Endodermal cell (in vitro differentiated cells): ENCODE measurements around the gene BTRC. TPM values are rescaled to one million over a fixed set of nuclear protein-coding genes. Genes with fewer than 3 reads are reported as not detected.

Experiments
- DNase-seq: peaks from one replicate; pipeline ENCODE4 v3.0.0-alpha.2; 2017
- H3K27ac ChIP-seq: 2 replicates; pipeline ENCODE4 v1.5.1; 2013; ENCODE audit warnings: mild to moderate bottlenecking, low read depth, low read length, moderate library complexity
- H3K27me3 ChIP-seq: 2 replicates; pipeline ENCODE4 v1.6.1; 2013; ENCODE audit warnings: mild to moderate bottlenecking, low read length, moderate library complexity; ENCODE audit not compliant: insufficient read depth, control insufficient read depth, poor library complexity, severe bottlenecking
- H3K36me3 ChIP-seq: 2 replicates; pipeline ENCODE4 v1.7.0; 2013; ENCODE audit warnings: mild to moderate bottlenecking, low read length, moderate library complexity; ENCODE audit not compliant: control insufficient read depth, insufficient read depth
- H3K4me1 ChIP-seq: one replicate; pipeline ENCODE4 v1.7.0; 2013; ENCODE audit warnings: low read length; ENCODE audit not compliant: control insufficient read depth, insufficient read depth
- H3K4me3 ChIP-seq: 2 replicates; pipeline ENCODE4 v1.5.1; 2013; ENCODE audit warnings: mild to moderate bottlenecking, low read length, moderate library complexity
- H3K9ac ChIP-seq: 2 replicates; pipeline ENCODE4 v1.6.1; 2013; ENCODE audit warnings: mild to moderate bottlenecking, low read length, moderate library complexity; ENCODE audit not compliant: poor library complexity, severe bottlenecking; ENCODE audit errors: extremely low read depth
- H3K9me3 ChIP-seq: 2 replicates; pipeline ENCODE4 v1.6.1; 2013; ENCODE audit warnings: mild to moderate bottlenecking, low read length, moderate library complexity; ENCODE audit not compliant: control insufficient read depth
- H3K27ac Mint-ChIP-seq: 2 replicates; pipeline ENCODE4 v1.8.0; 2020; ENCODE audit warnings: mixed read lengths
- H3K27me3 Mint-ChIP-seq: 2 replicates; pipeline ENCODE4 v1.8.0; 2021; ENCODE audit warnings: mild to moderate bottlenecking, mixed read lengths; ENCODE audit not compliant: insufficient read depth
- H3K36me3 Mint-ChIP-seq: 2 replicates; pipeline ENCODE4 v1.8.0; 2020; ENCODE audit warnings: low read depth, mixed read lengths
- H3K4me1 Mint-ChIP-seq: 2 replicates; pipeline ENCODE4 v1.8.0; 2020; ENCODE audit warnings: mixed read lengths
- H3K4me3 Mint-ChIP-seq: 2 replicates; pipeline ENCODE4 v1.8.0; 2020; ENCODE audit warnings: mild to moderate bottlenecking, moderate library complexity, mixed read lengths
- H3K9me3 Mint-ChIP-seq: 2 replicates; pipeline ENCODE4 v1.8.0; 2020; ENCODE audit warnings: mild to moderate bottlenecking, mixed read lengths
- CTCF ChIP-seq: fragments of 200-600 bp; sonication (generic); conservative IDR thresholded peaks from 2 replicates; pipeline ENCODE4 v1.5.0; 2021; ENCODE audit warnings: antibody characterized with exemption, mild to moderate bottlenecking
- WGBS, 2 experiments: methylation state at CpG; one replicate each; pipeline versions ENCODE4 v1.1.5 to v1.1.7; 2013; ENCODE audit warnings: missing lambda C conversion rate in 2 of 2, mixed read lengths in 1 of 2; ENCODE audit not compliant: insufficient coverage in 1 of 2, insufficient read length in 1 of 2; 5-methylcytosine and 5-hydroxymethylcytosine counted together
- total RNA-seq, 2 donors: library from RNA; stranded (reverse); fragmentation: NEBNext Ultra II Directional in 1 of 2; extraction: Animal tissue kit (Norgen Biotek cat#: 25700) in 1 of 2; gene quantifications; 2 replicates in 1 of 2; 3 replicates in 1 of 2; pipeline ENCODE4 v1.2.1, GENCODE V29; 2021

The BTRC gene
- total RNA-seq, 2 donors from 2014 or later: 30.1 to 38.2 TPM

- H3K4me3 ChIP-seq: no peak overlapping the region
- H3K27me3 ChIP-seq: no peaks in the 10 kb centered on the region
- no peak for TF ChIP-seq CTCF
- H3K9me3 ChIP-seq: no peaks in the 10 kb centered on the region
- no peak overlapping the region for H3K9ac ChIP-seq
- no peak overlapping the region for H3K4me3 Mint-ChIP-seq
- DNase-seq: no peak
- H3K27ac ChIP-seq: no peak overlapping the region
- no peaks in the 10 kb centered on the region for H3K27me3 Mint-ChIP-seq
- peaks cover 2% of the 10 kb centered on the region for H3K36me3 Mint-ChIP-seq
- no peaks in the 10 kb centered on the region for H3K9me3 Mint-ChIP-seq
- no peaks in the 10 kb centered on the region for H3K36me3 ChIP-seq
- H3K4me1 Mint-ChIP-seq: peaks cover 3% of the 10 kb centered on the region
- WGBS, 2 experiments: 94 to 100% methylated on average over 1 to 3 of the region's 3 CpGs
- H3K27ac Mint-ChIP-seq: no peak overlapping the region
- no peaks in the 10 kb centered on the region for H3K4me1 ChIP-seq
These were observed 46.6 kb downstream of the BTRC start for GRCh38 chr10:101400585-101400984.

- no peaks in the 10 kb centered on the region for H3K9me3 ChIP-seq
- Mint-ChIP-seq H3K27ac (no peak overlapping the region), H3K4me3 (no peak overlapping the region), H3K9me3 (no peaks in the 10 kb centered on the region), H3K4me1 (peaks cover 3% of the 10 kb centered on the region), H3K27me3 (no peaks in the 10 kb centered on the region), H3K36me3 (peaks cover 2% of the 10 kb centered on the region)
- no peaks in the 10 kb centered on the region for H3K27me3 ChIP-seq
- H3K36me3 ChIP-seq: no peaks in the 10 kb centered on the region
- H3K4me1 ChIP-seq: no peaks in the 10 kb centered on the region
- no peak for DNase-seq
- H3K27ac ChIP-seq: no peak overlapping the region
- no peak overlapping the region for H3K4me3 ChIP-seq
- no peak overlapping the region for H3K9ac ChIP-seq
- no peak for TF ChIP-seq CTCF
These were observed 48.7 kb downstream of the BTRC start for GRCh38 chr10:101402711-101403110.

GRCh38 chr10:101403161-101403560 is 49.2 kb downstream of the BTRC start:
- WGBS, 2 experiments: 60 to 100% methylated on average over 1 to 2 of the region's 2 CpGs
- Mint-ChIP-seq H3K4me1 (peaks cover 3% of the 10 kb centered on the region), H3K27me3 (no peaks in the 10 kb centered on the region), H3K9me3 (no peaks in the 10 kb centered on the region), H3K27ac (peak overlapping the region; percentile 28), H3K36me3 (peaks cover 3% of the 10 kb centered on the region), H3K4me3 (no peak overlapping the region)
- Histone ChIP-seq H3K4me3 (no peak overlapping the region), H3K27me3 (no peaks in the 10 kb centered on the region), H3K27ac (no peak overlapping the region), H3K9me3 (no peaks in the 10 kb centered on the region), H3K36me3 (no peaks in the 10 kb centered on the region), H3K4me1 (no peaks in the 10 kb centered on the region), H3K9ac (no peak overlapping the region)
- TF ChIP-seq CTCF: no peak
- no peak for DNase-seq
